GM19328 (cell line): Measurements from ENCODE around the gene RERE.
"Not testable (repeated sequence)": the region's sequence is repeated elsewhere in the genome, so short reads cannot be mapped to it uniquely, and the experiment has no call there.

Experiments used
- ATAC-seq: cut with Tn5 transposase; IDR thresholded peaks from one replicate; pipeline ENCODE4 v1.9.1; 2021; ENCODE audit warnings: mild to moderate bottlenecking, moderate library complexity; ENCODE audit not compliant: unreplicated experiment

Gene RERE

DNA sequence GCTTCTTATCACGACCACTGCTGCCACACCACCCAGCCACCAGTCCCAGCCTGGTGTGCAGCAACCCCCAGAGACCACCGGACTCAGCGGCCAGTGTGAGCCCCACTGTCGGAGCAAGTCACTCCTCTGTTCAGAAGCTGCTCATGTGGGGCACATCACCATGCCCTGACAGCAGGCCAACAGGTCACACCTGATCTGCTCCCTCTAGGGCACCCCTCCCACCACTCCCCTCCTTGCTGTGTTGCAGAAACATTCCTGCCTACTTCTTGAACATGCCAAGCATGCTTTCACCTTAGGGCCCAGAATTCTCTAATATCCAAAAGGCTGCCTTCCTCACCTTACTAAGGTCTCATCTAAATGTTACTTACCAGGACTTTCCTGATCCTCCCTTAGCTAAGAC is 353.1 kb downstream of the RERE start:
- no peak for ATAC-seq

DNA sequence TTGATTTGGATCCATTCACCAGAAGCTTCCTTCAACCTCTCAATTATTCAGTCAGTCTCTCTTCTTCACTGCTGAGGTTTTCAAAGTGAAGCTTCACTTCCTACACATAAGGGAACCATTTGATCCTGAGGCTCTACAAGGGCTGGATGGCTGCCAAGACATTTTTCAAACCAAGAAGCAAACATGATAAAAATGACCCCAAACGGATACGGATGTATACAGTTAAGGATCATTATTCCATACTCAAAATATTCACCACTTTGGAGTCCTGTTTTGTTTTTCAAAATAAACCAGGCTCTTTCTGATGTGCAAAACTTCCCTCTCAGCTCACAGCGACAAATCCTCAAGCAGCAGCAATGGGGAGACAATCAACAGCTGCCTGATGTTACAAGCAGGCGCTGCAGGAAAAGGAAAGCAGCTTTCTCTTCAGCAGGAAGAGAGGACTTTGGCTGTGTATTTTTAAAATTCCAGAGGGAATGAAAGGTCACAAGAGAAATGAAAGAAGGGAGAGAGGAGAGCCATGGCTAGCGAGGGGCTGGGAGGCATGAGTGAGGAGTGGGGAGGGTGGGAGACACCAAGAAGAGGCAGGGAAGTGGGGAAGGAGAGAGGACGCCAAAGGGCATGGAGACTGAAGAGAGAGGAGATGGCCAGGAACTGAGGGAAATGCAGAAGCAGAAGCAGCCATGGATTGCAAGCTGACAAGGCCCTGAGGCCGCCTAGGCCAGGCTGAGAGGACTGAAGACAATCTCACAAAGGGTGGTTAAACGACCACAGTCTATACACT is 354.1 kb downstream of the RERE start:
- ATAC-seq, result no peak

DNA sequence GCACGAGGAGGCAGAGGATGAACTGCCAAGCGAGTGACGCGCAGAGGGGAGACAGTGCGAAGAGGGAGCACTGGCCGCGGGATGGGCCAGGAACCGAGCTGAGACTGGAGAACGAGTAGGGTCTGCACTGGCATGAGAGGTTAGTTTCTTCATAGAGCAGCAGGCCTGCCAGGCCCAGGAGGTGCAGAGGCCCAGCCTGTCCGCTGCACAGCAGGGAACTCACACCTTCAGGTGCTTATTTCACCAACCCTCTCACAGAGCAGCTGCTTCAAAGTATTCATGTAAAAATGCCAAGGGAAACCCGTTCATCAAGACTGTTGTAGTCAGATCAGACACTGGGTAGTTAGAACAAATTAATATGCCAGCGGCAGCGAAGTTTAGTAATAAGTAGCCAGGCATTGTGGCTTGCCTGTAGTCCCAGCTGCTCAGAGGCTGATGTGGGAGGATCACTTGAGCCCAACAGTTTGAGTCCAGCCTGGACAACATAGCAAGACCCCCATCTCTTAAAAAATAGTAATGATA is 355.0 kb downstream of the RERE start:
- no peak for ATAC-seq

DNA sequence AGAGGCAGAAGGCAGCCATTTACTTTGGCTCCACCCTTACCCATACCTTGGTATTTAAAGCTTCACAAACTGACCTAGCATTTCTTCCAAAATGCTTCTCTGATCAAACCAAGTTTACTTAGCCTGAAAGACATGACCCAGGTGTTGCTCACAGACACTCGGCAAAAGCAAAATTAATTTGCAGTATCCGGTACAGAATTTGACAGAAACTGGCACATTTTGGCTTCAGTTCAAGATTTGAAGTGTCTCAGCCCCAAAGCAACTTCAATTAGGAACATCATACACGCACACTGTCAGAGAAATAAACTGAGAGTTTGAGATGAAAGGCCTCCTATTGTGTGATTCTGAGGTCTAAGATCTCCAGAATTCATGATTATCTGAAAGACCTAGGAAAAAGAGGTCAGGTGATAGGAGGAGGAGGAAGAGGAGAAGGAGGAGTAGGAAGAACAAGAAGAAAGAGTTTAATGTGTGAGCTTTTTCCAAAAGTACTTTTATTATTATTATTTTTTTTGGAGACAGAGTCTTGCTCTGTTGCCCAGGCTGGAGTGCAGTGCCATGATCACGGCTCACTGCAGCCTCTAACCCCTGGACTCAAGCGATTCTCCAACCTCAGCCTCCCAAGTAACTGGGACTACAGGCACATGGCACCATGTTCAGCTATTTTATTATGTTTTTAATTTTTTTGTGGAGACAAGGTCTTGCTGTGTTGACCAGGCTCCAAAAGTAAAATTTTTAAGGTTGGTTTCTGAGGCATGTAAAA is 355.9 kb downstream of the RERE start:
- no peak for ATAC-seq

DNA sequence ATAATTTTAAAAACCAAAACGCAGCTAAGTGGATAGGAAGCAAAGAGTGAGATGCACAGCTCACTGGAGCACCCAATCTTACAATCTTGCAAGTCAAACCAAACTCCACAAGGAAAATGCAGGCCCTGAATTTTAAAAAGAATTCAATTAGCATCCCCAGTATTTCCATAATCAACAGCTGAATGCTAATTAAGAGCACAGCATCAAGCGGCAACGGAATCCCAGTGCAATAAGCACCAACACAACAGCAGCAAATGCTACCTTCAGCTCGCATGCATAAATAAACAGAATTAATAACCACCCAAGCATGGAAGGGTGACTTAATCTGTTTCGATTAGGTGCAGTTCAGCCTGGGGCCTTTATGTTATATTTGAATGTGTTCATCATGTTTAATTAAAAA is 356.7 kb downstream of the RERE start:
- no peak for ATAC-seq

DNA sequence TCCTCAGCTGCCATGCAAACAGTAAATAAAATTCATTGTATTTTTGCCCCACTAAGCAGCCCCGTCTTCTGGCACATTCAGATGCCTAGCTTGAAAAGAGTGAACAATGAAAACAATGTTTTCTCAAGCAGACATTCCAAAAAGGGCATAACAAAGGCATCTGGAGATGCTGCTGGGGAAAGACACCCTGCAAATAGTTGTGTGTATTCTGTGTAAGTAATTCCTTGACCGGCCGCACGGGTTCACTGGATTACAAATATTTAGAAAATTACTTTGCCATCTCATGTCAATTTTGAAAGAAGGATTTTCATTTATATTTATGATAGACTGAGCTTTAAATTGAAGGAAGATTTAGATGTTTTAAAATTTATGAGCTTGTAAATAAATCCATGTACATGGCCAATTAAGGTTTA is 357.3 kb downstream of the RERE start:
- ATAC-seq, result no peak

DNA sequence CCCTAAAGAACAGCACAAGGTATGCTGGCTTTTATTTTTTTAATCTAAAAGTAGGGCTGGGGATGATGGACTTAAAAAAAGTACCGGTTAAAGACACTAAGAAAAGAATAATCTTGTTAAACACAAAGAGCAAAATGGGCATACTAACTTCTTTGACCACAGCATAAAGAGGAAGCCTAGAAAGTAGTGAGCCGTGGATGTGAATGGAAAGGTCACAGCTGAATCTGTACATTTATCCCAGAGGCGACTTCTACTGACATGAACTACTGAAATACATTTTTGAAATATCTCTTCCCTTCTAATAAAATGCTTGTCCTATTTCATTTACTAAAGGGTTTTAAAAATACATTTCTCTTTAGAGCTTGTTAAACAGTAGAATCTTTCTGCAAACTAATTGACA is 358.8 kb downstream of the RERE start:
- no peak for ATAC-seq

DNA sequence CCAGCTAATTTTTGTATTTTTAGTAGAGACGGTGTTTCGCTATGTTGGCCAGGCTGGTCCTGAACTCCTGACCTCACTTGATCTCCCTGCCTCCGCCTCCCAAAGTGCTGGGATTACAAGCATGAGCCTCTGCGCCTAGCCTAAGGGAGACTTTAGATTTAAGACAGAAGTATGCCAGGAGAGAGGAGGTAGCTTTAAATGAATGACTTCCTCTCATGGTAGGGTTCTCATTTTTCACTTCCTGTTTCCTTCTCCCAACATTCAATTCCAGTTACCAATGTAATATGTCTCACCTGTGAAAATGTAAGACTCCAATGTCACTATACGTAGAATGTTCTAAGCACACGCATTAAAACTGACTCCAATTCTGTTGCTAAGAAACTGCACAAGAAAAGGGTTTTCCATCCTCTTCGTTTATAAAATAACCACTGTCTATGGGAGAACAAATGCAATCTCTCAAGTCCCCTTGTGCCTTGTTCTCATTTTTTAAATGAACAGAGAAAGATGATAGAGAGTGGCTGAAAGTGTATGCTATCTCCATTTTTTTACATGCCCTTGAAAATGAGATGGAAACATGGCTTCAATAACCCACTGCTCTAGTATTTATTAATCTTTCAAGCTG is 359.6 kb downstream of the RERE start:
- no peak for ATAC-seq

DNA sequence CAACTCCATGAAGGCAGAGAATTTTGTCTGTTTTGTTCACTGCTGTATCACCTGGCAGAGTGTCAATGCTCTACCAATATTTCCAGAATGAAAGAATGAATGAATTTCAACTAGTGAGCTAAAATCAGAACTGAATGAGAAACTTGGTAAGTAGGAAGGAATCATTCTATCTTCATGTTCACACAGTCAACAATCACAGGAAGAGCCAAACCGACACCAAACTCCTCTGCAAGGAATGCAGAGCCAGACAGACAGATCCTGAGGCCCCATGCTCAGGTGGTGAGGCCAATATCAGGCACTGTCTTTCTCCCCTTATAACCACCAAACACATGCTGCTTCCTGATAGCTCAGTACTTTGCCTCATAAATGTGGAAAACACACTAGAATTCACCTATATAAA is 360.4 kb downstream of the RERE start:
- ATAC-seq, result no peak

DNA sequence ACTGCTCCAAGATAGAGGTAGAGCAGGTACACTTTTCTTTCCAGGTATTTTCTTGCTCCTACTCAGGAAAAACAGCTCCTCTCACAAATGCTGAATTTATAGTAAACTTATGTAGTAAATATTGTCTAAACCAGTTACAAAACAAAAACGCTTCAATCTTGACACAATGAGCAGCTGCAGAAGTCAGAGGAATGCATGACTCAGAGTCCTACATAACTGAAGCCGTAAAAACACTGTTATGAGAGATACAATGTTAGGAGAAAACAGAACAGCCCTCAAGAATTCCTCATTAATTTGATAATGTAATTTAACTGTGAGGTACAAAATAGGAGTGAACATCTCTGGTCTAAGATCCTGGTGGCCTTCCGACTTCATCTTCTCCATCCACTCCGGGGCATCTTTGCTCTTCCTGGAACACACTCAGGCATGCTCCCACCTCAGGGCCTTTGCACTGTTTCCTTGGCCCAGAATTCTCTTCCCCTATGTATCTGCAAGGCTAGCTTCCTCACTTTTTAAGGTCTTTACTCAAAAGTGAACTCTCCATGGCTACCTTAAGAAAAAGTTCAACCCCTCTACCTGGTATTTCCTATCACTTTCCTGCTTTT is 361.0 kb downstream of the RERE start:
- ATAC-seq, result no peak

DNA sequence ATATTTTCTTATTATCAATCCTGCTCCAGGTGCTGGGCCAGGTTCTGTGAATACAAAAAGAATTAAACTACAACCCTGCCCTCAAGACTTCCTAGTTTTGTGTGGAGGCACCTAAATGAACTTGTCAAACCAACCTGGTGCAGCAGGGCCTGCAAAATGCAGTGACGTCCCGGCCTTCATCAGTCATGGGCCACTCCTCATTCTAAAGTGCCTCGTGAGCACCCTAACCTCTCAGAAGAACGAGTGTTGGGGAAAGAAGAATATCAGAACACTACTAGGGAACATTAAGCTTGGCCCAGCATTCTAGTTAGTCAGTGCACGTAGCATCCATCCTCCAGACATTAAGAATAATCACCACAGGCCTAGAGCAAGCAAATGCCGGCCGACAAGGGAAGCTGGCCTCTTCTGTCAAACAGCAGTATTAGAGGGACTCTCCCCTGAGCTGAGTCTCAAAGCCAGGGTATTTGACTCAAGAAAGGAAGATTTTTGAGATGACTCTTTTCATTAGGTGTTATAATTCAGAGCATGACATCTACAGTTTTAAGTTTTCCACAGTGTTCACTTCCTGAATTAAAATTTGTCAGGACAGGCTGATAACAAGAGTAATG is 361.6 kb downstream of the RERE start:
- no peak for ATAC-seq

DNA sequence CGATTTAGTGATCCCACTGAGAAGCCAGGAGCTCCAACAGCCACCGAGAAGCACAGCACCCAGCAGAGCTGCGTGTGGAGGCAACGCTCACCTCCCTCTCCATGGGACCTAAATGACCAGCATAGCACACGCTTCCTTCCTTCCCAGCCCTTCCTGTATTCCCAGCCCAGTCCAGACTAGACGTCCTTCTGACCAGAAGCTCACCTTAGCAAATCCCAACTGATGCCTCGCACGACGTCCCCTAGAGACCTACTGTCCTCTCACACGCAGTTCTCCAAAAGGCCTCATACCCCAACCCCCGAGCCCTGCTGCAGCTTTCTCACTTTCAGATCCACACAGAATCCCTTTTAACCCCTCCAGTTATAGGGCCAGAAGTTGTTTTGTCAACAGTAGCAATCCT is 367.1 kb downstream of the RERE start:
- no peak for ATAC-seq

DNA sequence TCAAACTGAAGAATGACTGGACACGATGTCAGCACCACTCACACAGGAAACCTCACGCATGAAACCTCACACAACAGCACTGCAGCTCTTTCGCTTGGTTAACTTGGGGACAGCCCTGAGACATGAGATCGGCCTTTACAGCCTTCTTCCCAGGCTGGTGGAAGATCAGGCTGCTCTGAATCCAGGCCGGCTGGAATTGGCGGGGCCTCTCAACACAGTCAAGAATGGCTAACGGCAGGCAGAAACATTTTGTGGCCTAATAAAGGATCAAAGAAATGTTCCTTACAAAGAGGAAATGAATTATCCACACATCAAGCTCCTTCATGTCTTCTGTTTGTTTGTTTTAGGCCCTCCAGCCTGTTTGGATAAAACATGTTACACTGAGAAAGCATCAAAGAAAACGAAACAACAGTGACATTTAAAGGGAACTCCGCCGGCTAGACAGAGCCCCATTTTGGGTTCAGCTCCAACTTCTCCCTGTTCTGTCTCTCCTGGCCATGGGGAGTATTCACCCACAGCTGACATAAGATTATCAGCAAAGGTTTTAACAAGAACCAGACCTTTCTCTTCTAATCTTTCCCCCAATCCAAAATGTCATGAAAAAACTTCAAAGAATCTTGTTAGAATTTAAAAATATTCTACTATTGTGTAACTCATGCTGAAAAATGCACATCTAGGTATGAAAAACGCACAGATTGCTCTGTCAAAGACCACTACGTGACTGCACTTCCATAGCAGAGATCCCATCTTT is 368.4 kb downstream of the RERE start:
- ATAC-seq, result no peak

DNA sequence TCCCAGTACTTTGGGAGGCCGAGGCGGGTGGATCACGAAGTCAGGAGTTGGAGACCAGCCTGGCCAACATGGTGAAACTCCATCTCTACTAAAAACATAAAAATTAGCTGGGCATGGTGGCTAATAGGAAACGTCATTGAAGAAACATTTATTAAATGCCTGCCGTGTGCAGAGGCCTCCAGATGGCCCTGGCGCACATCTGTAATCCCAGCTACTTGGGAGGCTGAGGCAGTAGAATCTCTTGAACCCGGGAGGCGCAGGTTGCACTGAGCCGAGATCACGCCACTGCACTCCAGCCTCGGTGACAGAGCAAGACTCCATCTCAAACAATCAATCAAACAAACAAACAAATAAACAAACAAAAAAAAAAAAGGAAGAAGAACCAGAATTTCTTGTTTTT is 368.9 kb downstream of the RERE start:
- ATAC-seq, result not testable (repeated sequence)

DNA sequence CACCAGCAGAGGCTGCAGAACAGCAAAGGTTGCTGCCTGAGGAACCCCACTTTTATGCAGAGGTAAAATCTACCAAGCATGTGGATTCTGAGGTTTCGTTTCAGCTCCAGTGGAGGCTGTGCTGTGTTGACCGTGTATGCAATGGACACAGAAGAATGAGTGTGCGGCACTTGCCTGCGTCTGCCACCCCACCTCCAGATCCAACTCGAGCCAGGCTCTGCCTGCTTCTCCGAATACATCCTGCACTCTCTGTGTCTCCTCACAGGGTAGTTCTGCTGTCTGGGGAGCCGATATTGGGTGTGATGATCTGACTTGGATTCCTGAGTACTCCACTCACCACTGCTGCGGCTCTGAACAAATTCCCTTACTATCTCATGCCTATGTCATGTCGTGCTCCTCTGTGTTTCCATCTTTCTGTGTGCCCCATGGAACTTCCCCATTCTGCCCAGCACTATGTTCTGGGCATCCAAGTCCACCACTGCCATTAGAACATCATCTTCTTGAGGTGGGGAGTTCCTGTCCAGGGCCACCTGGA is 369.8 kb downstream of the RERE start:
- ATAC-seq, result no peak

DNA sequence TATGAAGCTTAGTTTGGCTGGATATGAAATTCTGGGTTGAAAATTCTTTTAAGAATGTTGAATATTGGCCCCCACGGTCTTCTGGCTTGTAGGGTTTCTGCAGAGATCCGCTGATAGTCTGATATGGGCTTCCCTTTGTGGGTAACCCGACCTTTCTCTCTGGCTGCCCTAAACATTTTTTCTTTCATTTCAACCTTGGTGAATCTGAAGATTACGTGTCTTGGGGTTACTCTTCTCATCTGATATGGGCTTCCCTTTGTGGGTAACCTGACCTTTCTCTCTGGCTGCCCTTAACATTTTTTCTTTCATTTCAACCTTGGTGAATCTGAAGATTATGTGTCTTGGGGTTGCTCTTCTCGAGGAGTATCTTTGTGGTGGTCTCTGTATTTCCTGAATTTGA is 371.3 kb downstream of the RERE start:
- ATAC-seq, result not testable (repeated sequence)

DNA sequence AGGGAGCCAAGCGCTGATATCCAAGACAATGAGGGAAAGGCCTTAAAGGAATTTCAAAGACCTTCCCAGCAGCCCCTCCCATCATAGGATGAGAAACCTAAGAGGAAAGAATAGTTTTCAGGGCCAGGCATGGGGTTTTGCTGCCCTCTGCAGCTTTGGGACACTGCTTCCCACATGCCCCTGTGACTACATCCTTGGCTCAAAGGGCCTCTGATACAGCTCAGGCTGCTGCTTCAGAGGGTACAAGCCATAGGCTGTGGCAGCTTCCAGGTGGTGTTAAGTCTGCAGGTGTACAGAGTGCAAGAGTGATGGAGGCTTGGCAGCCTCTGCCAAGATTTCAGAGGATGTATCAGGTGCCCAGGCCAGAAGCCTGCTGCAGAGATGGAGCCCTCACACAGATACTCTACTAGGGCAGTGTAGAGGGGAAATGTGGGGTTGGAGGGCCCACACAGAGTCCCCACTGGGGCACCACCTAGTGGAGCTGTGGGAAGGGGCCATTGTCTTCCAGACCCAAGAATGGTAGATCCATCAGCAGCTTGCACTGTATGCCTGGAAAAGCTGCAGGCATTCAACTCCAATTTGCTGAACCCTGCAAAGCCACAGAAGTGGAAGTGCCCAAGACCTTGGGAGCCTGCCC is 373.8 kb downstream of the RERE start:
- ATAC-seq, result no peak

DNA sequence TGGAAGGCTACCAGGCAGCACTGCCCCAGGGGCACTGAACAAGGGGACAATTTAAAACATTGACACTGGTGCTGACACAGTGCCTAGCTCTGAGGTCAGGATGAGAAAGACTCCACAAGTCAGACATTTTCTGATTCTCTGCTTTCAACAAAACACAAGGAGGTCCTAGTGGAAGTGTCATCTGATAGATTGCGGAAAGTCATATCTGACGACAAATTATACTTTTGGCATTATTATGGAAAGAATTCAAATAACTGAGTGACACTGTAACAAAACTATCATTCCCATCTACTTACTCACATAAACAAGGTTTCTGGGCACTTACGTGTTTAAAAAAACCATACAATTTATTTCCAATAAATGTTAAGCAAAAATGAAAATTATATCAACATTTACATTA is 376.0 kb downstream of the RERE start:
- ATAC-seq, result no peak

DNA sequence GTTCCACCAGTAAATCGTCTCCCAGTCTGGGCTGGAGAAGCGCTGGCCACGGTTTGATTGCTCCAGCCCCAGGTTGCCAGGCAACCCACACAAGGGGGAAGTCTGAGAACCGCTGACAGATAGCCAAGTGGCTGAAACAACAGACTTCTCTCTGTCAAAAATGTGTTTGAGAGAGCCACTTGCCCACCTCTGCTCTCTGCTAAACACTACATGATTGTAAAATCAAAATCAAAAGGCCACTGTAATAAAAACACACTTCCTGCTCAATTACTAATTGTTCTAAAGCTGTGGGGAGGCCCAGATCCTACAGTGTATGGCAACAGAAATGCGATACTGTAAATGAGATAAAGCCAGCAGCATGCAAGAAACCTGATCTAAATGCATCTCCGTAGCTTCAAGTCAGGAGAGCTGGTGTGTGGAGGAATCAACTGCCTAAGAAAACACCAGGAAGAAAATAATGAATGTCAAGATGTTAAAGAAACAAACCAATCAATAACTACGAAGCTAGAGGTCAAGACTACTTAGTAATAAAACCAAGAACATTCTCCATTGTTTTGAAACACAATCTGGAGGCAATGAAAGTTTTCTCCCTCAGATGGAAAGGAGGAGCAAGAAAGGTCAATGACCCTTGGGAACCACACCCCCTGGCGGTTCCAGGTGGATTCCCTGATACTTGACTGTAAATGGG is 378.3 kb downstream of the RERE start:
- ATAC-seq, result no peak
